G401 (cell line): ENCODE results near the gene KNSTRN. TPM values are rescaled to one million over a fixed set of nuclear protein-coding genes. Genes with fewer than 3 reads are reported as not detected.
A peak's percentile ranks its signal among the peaks of the same experiment; 100 is the strongest.

Source experiments
- DNase-seq: peaks from one replicate; pipeline ENCODE4 v3.0.0-alpha.2; 2015; ENCODE audit warnings: low spot score
- in situ Hi-C: cut with HindIII; loops from 2 replicates; pipeline ENCODE4 v1.10.0; 2016; ENCODE audit warnings: low sequenced_read_pairs, mixed read lengths
- total RNA-seq: library from RNA; depleted of rRNA; stranded (reverse); fragments of >200 nt; shearing (Covaris generic); gene quantifications from 2 replicates; pipeline ENCODE4 v1.2.3, GENCODE V29; 2014

Gene KNSTRN
- total RNA-seq, 1 experiment from 2014 or later: 146 TPM

DNA sequence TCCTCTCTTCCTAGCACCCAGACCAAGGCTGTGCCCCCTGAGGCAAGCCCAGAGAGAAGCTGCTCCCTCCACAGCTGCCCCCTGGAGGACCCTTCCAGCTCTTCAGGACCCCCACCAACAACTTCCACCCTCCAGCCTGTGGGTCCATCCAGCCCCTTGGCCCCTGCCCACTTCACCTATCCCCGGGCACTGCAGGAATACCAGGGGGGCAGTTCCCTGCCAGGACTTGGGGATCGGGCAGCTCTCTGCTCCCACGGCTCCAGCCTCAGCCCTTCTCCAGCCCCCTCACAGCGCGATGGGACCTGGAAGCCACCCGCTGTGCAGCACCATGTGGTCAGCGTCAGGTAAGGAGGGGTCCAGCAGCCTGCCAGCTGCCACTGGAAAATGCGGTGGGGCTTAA is 18.9 kb upstream of the KNSTRN start:
- no peak for DNase-seq
- in situ Hi-C loops: no loop called here

DNA sequence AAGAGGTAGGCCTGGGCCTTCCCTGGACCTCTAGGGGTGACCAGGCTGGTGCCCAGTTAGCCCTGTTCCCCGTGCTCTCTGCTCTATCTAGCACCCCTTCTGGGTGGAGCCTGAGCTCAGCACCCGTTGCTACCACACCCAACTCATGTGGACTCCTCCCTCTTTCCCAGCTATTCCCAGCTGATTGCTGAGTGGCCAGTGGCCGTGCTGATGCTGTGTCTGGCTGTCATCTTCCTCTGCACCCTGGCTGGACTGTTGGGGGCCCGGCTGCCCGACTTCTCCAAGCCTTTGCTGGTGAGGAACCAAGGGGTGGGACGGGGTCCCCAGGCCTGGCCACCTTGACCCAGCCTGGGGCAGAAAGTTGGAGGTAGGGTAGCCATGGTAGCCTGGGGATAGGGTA is 18.3 kb upstream of the KNSTRN start:
- in situ Hi-C loops: no loop called here

DNA sequence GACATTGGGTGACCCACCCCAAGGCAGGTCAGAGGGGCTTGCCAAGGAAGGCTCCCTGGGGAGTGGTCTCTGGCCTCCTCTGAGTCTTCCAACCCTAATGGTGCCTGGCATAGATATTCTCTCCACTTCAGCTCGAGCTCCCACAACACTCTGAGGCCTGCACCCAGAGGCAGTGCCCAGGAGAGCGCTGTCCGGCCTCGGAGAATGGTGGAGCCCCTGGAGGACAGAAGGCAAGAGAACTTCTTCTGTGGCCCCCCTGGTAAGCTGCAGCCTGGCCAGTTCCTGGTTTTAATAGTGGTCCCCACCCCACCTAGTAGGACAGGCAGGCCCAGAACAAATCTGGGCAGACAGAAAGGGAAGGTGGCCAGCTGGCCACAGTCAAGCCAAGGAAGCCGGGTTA is 17.5 kb upstream of the KNSTRN start:
- no peak for DNase-seq
- in situ Hi-C loops: no loop called here

More for the DNA sequence above, 18.3 kb upstream of the KNSTRN start:
- no peak for DNase-seq

DNA sequence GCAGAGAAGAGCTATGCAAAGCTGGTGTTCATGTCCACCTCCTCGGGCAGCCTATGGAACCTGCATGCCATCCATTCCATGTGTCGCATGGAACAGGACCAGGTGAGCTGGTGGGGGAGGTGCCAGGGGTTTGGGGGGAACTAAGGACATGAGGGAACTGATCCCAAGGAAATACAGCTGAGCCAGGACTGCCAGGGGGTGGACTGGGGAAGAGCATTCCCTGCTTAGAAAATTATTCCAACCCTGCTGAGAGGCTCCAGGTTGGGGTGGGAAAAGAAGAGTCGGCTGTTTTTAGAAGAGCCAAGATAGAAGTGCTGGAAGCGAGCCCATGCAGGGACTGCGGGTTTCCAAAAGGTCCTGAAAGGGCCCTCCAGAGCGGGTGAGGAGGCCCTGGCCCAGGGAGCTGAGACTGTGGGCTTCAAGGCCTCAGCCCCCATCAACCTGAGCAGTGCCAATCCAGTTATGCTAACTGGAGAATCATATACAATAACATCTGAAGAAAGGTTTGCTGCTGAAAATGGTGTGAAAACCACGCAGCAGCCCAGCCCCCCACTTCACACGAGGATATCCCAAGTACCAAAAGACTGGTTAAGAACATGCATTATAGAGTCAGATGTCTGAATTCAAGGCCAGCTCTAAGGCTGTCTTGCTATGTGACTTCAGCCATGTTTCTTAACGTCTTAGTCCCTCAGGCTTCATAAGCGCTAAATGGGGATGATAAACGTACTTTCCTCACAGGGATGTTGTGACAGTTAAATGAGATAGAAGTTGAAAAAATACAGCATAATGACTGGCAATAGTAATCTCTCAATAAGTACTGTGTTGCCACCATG is 16.7 kb upstream of the KNSTRN start:
- no peak for DNase-seq
- in situ Hi-C loops: no loop called here

DNA sequence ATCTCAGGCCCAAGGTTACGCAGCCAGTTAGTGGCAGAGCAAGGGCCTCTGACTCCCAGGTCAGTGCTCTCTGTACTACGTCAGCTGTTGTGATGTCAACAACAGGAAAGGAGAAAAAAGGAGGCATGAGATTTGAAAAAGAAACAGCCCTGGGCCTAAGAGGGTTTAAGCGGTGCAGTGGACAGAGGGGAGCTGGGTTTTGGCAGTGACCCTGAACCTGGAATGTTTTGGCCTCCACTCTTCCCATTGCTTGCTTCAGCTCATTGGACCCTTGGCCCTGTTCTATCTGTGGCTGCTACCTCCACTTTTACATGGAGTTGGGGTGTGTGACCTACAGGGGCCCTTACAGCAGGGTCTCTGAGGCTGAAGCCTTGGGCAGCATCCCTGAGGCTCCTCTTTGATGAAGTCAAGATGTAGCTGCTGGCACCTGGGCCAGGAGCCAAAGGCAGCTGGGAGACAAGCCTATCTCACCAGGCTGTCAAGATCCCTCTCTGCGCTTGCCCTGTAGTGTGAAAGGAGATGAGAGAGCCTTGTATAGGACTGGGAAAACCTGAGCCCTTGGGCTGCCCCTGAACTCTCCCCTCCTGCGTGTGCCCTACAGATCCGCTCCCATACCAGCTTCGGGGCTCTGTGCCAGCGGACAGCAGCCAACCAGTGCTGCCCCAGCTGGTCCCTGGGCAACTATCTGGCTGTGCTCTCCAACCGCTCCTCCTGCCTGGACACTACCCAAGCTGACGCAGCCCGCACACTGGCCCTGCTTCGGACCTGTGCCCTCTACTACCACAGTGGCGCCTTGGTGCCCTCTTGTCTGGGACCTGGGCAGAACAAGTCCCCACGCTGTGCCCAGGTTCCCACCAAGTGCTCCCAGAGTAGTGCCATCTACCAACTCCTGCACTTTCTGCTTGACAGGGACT is 15.8 kb upstream of the KNSTRN start:
- peak; percentile 93 for DNase-seq
- in situ Hi-C loops: no loop called here

DNA sequence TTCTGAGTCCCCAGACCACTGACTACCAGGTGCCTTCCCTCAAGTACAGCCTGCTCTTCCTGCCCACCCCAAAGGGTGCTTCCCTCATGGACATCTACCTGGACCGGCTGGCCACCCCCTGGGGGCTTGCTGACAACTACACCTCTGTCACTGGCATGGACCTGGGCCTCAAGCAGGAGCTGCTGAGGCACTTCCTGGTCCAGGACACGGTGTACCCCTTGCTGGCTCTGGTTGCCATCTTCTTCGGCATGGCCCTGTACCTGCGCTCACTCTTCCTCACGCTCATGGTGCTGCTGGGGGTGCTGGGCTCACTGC is 15.2 kb upstream of the KNSTRN start:
- in situ Hi-C loops: no loop called here
- no peak for DNase-seq

DNA sequence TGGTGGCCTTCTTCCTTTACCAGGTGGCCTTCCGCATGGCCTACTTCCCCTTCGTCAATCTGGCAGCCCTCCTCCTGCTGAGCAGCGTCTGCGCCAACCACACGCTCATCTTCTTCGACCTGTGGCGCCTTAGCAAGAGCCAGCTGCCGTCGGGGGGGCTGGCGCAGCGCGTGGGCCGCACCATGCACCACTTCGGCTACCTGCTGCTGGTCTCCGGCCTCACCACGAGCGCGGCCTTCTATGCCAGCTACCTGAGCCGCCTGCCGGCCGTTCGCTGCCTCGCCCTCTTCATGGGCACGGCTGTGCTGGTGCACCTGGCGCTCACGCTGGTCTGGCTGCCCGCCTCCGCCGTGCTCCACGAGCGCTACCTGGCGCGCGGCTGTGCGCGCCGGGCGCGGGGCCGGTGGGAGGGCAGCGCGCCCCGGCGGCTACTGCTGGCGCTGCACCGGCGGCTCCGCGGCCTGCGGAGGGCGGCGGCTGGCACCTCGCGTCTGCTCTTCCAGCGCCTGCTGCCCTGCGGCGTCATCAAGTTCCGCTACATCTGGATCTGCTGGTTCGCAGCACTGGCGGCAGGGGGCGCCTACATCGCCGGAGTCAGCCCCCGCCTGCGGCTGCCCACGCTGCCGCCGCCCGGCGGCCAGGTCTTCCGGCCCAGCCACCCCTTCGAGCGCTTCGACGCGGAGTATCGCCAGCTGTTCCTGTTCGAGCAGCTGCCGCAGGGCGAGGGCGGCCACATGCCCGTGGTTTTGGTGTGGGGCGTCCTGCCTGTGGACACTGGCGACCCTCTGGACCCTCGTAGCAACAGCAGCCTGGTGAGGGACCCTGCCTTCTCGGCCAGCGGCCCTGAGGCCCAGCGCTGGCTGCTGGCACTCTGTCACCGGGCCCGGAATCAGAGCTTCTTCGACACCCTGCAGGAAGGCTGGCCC is 14.6 kb upstream of the KNSTRN start:
- DNase-seq: peak; percentile 84
- in situ Hi-C loops: no loop called here

DNA sequence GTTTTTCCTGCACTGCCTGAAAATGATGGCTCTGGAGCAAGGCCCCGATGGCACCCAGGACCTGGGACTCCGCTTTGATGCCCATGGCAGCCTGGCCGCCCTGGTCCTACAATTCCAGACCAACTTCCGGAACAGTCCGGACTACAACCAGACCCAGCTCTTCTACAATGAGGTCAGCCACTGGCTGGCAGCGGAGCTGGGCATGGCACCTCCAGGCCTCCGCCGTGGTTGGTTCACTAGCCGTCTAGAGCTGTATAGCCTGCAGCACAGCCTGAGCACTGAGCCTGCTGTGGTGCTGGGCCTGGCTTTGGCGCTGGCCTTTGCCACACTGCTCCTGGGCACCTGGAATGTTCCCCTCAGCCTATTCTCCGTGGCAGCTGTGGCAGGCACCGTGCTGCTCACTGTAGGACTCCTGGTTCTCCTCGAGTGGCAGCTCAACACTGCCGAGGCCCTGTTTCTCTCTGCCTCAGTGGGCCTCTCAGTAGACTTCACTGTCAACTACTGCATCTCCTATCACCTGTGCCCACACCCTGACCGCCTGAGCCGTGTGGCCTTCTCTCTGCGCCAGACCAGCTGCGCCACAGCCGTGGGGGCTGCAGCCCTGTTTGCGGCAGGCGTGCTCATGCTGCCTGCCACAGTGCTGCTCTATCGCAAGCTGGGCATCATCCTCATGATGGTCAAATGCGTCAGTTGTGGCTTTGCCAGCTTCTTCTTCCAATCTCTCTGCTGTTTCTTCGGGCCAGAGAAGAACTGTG is 13.6 kb upstream of the KNSTRN start:
- in situ Hi-C loops: no loop called here
- no peak for DNase-seq

DNA sequence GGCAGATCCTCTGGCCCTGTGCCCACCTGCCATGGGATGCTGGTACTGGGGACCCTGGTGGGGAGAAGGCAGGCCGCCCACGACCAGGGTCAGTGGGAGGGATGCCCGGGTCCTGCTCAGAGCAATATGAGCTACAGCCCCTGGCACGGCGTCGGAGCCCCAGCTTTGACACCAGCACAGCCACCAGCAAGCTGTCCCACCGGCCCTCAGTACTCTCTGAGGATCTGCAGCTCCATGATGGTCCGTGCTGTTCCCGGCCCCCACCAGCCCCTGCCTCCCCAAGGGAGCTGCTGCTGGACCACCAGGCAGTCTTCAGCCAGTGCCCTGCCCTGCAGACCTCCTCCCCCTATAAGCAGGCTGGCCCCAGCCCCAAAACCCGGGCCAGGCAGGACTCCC is 13.0 kb upstream of the KNSTRN start:
- in situ Hi-C loops: no loop called here
- DNase-seq: no peak

DNA sequence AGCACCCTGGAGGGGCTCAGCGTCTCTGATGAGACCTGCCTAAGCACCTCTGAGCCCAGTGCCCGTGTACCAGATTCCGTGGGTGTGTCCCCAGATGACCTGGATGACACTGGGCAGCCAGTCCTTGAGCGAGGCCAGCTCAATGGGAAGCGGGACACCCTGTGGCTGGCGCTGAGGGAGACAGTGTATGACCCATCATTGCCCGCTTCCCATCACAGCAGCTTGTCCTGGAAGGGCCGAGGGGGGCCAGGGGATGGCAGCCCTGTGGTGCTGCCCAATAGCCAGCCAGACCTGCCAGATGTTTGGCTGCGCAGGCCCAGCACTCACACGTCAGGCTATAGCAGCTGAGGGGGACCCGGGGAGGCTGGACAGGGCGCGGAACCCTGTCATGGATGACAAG is 12.6 kb upstream of the KNSTRN start:
- in situ Hi-C loops: no loop called here
- no peak for DNase-seq

DNA sequence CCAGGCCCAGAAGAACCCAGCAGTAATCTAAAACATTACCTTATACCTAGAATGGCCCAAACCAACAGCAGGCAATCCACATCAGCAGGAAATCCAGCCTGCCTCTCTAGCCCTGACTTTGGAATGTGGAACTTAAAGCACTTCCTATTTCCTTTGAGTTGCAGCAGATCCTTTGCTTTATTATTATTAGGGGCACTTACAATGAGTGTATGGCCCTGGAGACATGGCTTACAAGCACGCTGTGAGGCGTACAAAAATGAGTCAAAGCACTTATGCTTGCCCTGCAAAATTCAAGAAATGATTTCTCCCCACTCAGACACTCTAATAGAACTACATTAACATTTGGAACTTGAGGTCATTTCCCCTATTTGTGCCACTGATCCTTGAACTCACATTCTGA is 9.5 kb upstream of the KNSTRN start:
- in situ Hi-C loops: no loop called here
- DNase-seq: no peak

DNA sequence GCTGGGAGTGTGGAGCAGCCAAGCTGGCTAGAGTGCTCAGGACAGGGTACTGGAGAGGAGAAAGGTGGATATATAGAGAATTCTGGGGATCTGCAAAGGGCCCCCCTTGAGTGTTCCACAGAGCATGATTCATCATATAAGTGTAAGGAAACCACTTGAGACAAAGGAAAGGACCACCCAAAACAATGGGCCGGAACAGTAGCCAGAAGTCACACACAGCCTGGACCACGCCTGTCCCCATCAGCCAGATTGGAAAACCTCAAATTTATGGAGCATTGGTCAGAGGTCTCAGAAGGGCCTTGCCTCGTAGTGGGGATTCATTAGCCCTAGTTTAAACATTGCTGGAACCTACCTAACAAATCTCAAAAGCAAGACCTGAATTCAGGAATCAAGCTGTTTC is 4.9 kb upstream of the KNSTRN start:
- no peak for DNase-seq
- in situ Hi-C loops: no loop called here

DNA sequence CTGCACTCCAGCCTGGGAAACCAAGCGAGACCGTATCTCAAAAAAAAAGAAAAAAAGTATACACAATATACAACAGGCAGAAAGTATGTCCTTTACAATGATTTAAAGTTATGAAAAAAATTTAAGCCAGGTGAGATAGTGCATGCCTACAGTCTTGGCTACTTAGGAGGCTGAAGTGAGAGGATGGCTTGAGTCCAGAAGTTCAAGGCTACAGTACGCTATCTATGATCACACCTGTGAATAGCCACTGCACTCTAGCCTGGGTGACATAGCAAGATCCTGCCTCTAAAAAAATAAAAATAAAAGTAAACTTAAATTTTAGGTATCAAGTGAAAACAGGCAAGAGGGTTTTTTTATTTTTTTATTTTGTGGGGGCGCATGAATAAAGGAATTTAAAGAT is 3.1 kb upstream of the KNSTRN start:
- DNase-seq: no peak
- in situ Hi-C loops: no loop called here

DNA sequence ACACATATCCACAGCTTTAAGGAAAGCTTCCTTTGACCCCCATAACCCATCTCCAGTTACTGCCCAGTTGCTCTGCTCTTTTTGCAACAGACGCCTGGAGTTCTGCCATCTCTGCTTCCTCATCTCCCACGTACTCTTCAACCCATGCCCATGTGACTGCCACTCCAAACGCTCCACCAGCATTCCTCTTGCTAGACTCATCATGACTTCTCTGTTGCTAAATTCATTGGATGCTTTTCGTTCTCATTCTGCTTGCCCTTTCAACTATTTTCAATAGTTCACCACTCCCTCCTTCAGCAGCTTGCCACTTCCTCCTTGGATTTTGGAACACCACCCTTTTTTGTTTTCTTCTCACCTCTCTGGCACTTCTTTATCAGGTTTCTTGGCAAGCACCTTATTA is 2.7 kb upstream of the KNSTRN start:
- in situ Hi-C loops: no loop called here
- peak; percentile 36 for DNase-seq

DNA sequence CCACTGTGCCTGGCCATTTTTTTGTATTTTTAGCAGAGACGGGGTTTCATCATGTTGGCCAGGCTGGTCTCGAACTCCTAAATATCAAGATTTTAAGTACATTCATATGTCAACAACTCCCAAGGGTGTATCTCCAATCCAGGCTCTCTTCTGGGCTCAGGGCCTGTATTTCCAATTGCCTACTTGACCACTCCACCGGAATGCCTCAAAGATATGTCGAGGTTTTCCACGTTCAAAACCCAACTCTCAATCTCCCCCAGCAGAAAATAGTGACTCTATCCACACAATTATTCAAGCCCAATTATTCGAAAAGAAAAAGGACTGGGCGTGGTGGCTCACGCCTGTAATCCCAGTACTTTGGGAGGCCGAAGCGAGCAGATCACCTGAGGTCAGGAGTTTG is 1.9 kb upstream of the KNSTRN start:
- in situ Hi-C loops: no loop called here
- no peak for DNase-seq

DNA sequence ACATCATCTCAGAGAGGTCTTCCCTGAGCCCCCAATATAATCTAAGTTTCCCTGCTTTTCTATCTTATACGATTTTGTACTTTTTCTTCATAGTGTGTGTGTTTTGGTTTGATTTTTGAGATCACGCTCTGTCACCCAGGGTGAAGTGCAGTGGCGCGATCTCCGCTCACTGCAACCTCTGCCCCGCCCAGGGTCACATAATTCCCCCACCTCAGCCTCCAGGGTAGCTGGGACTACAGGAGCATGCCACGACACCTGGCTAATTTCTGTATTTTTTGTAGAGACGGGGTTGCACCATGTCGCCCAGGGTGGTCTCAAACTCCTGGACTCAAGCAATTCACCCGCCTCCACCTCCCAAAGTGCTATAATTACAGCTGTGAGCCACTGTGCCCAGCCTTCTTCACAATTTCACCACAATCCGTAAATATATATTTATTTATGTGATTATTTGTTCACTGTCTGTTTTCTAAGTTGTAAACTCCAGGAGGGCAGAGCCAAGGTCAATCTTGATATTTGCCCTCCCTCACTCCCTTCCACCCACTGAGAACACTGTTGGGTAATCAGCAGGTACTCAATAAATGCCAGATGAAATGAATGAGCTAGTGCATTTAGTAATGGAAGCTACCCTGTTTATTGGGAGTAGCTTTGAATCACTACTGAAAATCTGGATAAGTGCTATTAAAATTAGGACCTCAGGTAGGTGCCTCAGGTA is 547 bp upstream of the KNSTRN start:
- in situ Hi-C loops: no loop called here
- no peak for DNase-seq

DNA sequence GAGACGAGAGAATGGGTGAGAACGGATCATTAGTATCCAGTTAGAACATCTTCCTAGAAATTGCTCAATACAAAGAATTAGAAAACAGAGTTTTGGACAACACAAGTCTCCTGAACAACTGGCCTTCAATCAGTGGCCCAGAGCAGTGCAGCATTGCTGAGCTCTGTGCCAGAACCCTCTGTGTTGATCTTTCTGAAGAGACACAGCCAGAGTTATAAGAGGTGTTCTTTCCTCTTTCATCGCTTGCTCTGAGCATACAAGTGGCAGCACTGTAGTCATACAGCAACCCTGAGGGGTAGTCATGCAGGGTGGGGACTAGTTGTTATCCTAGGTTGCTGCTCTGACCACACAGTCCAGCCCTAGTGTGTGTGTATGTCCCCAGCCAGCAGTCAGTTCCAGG is 4.0 kb downstream of the KNSTRN start:
- in situ Hi-C loops: no loop called here

More for the DNA sequence above, 4.0 kb downstream of the KNSTRN start:
- no peak for DNase-seq
